Measurements from ENCODE around the gene EGLN3.

GRCh38 chr14:33957299-33957698, 6.4 kb upstream of the EGLN3 start:
- TF ChIP-seq GATA2 (IDR thresholded peaks at IDR 0.05; ENCODE audit: low read depth, low read length), result no peak
- TF ChIP-seq GATA3 (IDR thresholded peaks at IDR 0.05; ENCODE audit: low read depth, low read length), result no peak

Data from SH-SY5Y (cell line).